K562 (cell line): ENCODE measurements around the gene ADORA2B. TPM values are rescaled to one million over a fixed set of nuclear protein-coding genes. Genes with fewer than 3 reads are reported as not detected.

Experiments used
- ATAC-seq: fragments of 200-7000 bp; cut with Tn5 transposase; 3 replicates; pipeline ENCODE4 v1.9.1; 2020; ENCODE audit warnings: moderate library complexity
- BruUV-seq: library from RNA; stranded (reverse); fragments of 400-500 nt; replicated peaks from 2 replicates; lab custom pipeline; 2021; lab: Mats Ljungman, UMichigan
- CTCF ChIA-PET: fragments of 300-600 bp; formaldehyde crosslinking; extraction: SDS; loops from one replicate; lab custom pipeline; 2021; ENCODE audit warnings: low intra/inter-chr PET ratio; lab: Yijun Ruan, JAX
- POLR2A ChIA-PET: fragments of 300-600, 350-650 bp; sonication (Branson Sonifier 250); formaldehyde crosslinking; extraction: SDS; loops from one replicate; lab custom pipeline; 2021; ENCODE audit warnings: antibody characterized with exemption, inconsistent platforms; lab: Yijun Ruan, JAX
- DNase-seq, 4 experiments: peaks; one replicate each; pipeline versions ENCODE4 v3.0.0 to v3.0.0-alpha.2; 2011 to 2018; ENCODE audit warnings: low spot score in 3 of 4, mixed read lengths in 3 of 4; ENCODE audit errors: extremely low read depth in 1 of 4
- FAIRE-seq: peaks from 2 replicates; lab custom pipeline; 2011; peaks lifted over from hg19 to GRCh38; lab: Jason Lieb, UNC
- H2AFZ ChIP-seq: 2 replicates; pipeline ENCODE4 v1.6.0; 2011; ENCODE audit warnings: low read depth, low read length, control low read depth, inconsistent platforms
- H3K27ac ChIP-seq: fragments of 200-600 bp; 3 replicates; pipeline ENCODE4 v1.8.0; 2011; ENCODE audit warnings: low read depth, mild to moderate bottlenecking, control low read depth, inconsistent platforms, low read length, moderate library complexity, mixed read lengths; ENCODE audit errors: extremely low read depth
- H3K27me3 ChIP-seq, 2 experiments: fragments of 300-600 bp in 1 of 2; 2 replicates in 1 of 2; 3 replicates in 1 of 2; pipeline versions ENCODE4 v1.6.0 to v1.8.0; 2011; ENCODE audit warnings: inconsistent platforms in 2 of 2, low read length in 2 of 2, mild to moderate bottlenecking in 1 of 2, mixed read lengths in 1 of 2, moderate library complexity in 1 of 2; ENCODE audit not compliant: control insufficient read depth in 2 of 2, insufficient read depth in 2 of 2
- H3K36me3 ChIP-seq: fragments of 300-600 bp; 3 replicates; pipeline ENCODE4 v1.8.0; 2011; ENCODE audit warnings: mild to moderate bottlenecking, low read length, inconsistent platforms; ENCODE audit not compliant: control insufficient read depth, insufficient read depth
- H3K4me1 ChIP-seq, 2 experiments: fragments of 200-600 bp in 1 of 2; replicated peaks in 1 of 2; 2 replicates in 1 of 2; 3 replicates in 1 of 2; pipeline versions ENCODE4 v1.5.1 to v1.8.0; 2011; ENCODE audit warnings: inconsistent platforms in 2 of 2, low read length in 2 of 2, mild to moderate bottlenecking in 1 of 2, mixed read lengths in 1 of 2, moderate library complexity in 1 of 2; ENCODE audit not compliant: control insufficient read depth in 2 of 2, insufficient read depth in 2 of 2
- H3K4me2 ChIP-seq: 2 replicates; pipeline ENCODE4 v1.6.1; 2011; ENCODE audit warnings: low read length, control low read depth, inconsistent platforms, mixed read lengths; ENCODE audit not compliant: insufficient read depth
- H3K4me3 ChIP-seq: fragments of 200-600 bp; sonication (generic), shearing (Covaris generic); 2 replicates; pipeline ENCODE4 v1.5.1; 2016; ENCODE audit warnings: control low read depth, inconsistent platforms
- H3K79me2 ChIP-seq: fragments of 200-600 bp; 3 replicates; pipeline ENCODE4 v1.8.0; 2011; ENCODE audit warnings: low read length, inconsistent platforms; ENCODE audit not compliant: control insufficient read depth, insufficient read depth
- H3K9ac ChIP-seq, 2 experiments: 2 replicates each; pipeline versions ENCODE4 v1.6.0 to v1.6.1; 2011; ENCODE audit warnings: low read depth in 2 of 2, low read length in 2 of 2, control low read depth in 1 of 2, inconsistent platforms in 1 of 2, mild to moderate bottlenecking in 1 of 2, mixed read lengths in 1 of 2; ENCODE audit not compliant: insufficient read depth in 1 of 2
- H3K9me1 ChIP-seq: one replicate; pipeline ENCODE4 v1.6.0; 2011; ENCODE audit warnings: inconsistent platforms, mild to moderate bottlenecking, low read length, moderate library complexity; ENCODE audit not compliant: control insufficient read depth, insufficient read depth
- H3K9me3 ChIP-seq: replicated peaks from 2 replicates; pipeline ENCODE4 v1.5.1; 2011; ENCODE audit warnings: low read depth, low read length, inconsistent platforms; ENCODE audit not compliant: control insufficient read depth, insufficient read depth
- H4K20me1 ChIP-seq: replicated peaks from 2 replicates; pipeline ENCODE4 v1.6.1; 2011; ENCODE audit warnings: low read length, inconsistent platforms, mixed read lengths; ENCODE audit not compliant: control insufficient read depth, insufficient read depth
- BHLHE40 ChIP-seq: IDR thresholded peaks from 2 replicates; pipeline ENCODE4 v1.6.1; 2011; ENCODE audit warnings: low read length, improper control_type of control experiment
- CREB3 ChIP-seq: fragments of 450-650 bp; conservative IDR thresholded peaks from 2 replicates; pipeline ENCODE4 v1.6.1; 2016; ENCODE audit warnings: missing genetic modification characterization, low read depth, mild to moderate bottlenecking, missing compliant biosample characterization, moderate library complexity
- E2F5 ChIP-seq: sonication (generic); formaldehyde crosslinking; IDR thresholded peaks from 2 replicates; pipeline ENCODE4 v1.8.0; 2022; ENCODE audit warnings: mild to moderate bottlenecking, missing genetic modification reagents
- EP300 ChIP-seq: IDR thresholded peaks from 2 replicates; pipeline ENCODE4 v1.6.1; 2012; ENCODE audit warnings: low read length, improper control_type of control experiment
- ID3 ChIP-seq, 2 experiments: fragments of 250-450 bp in 1 of 2; fragments of 450-650 bp in 1 of 2; sonication (Bioruptor Pico) in 1 of 2; IDR thresholded peaks; 2 replicates each; pipeline versions ENCODE4 v1.6.1 to v1.8.0; 2016 to 2021; ENCODE audit warnings: mild to moderate bottlenecking in 2 of 2, moderate library complexity in 2 of 2, missing compliant biosample characterization in 1 of 2, missing genetic modification characterization in 1 of 2
- KAT7 ChIP-seq: sonication (generic); formaldehyde crosslinking; IDR thresholded peaks from 2 replicates; pipeline ENCODE4 v1.8.0; 2022; ENCODE audit warnings: missing genetic modification reagents, mild to moderate bottlenecking, borderline replicate concordance
- SAFB2 ChIP-seq: fragments of 200-400 bp; formaldehyde crosslinking; IDR thresholded peaks from 2 replicates; pipeline ENCODE4 v1.6.1; 2018; ENCODE audit warnings: borderline replicate concordance, low read length, low read depth, moderate library complexity; ENCODE audit not compliant: severe bottlenecking
- SREBF1 ChIP-seq: fragments of 150-350 bp; IDR thresholded peaks from 2 replicates; pipeline ENCODE4 v1.6.1; 2014; ENCODE audit warnings: antibody characterized with exemption, low read depth, low read length, borderline replicate concordance
- TCF7 ChIP-seq: sonication (generic); IDR thresholded peaks from 2 replicates; pipeline ENCODE4 v1.6.1; 2016; ENCODE audit warnings: antibody characterized with exemption, borderline replicate concordance
- ZBTB12 ChIP-seq: fragments of 250-450 bp; sonication (Bioruptor Pico); IDR thresholded peaks from 2 replicates; pipeline ENCODE4 v1.4.0; 2020
- ZNF274 ChIP-seq: IDR thresholded peaks from 2 replicates; pipeline ENCODE4 v1.6.1; 2011; ENCODE audit warnings: low read depth, mild to moderate bottlenecking, low read length, moderate library complexity, borderline replicate concordance
- ZNF764 ChIP-seq: fragments of 250-450 bp; sonication (Bioruptor Pico); IDR thresholded peaks from 2 replicates; pipeline ENCODE4 v1.4.0; 2020; ENCODE audit warnings: low read depth, mild to moderate bottlenecking, moderate library complexity
- WGBS: fragments of 100-300 bp; shearing (Covaris generic); methylation state at CpG from one replicate; pipeline ENCODE4 v1.1.6; 2016; ENCODE audit warnings: low coverage, mixed read lengths; ENCODE audit not compliant: insufficient coverage; ENCODE audit errors: missing lambda C conversion rate; 5-methylcytosine and 5-hydroxymethylcytosine counted together
- in situ Hi-C: fragments of 300-500 bp; cut with MboI; formaldehyde crosslinking; loops from 4 replicates; pipeline ENCODE4 v1.15.0; 2018; ENCODE audit warnings: inconsistent platforms, mixed read lengths
- intact Hi-C: fragments of 100-400 bp; cut with micrococcal nuclease; formaldehyde crosslinking; loops from 2 replicates; pipeline ENCODE4 v1.14.2; 2022
- polyA plus RNA-seq, 8 experiments: library from polyadenylated mRNA; depleted of rRNA in 4 of 8; stranded (reverse) in 5 of 8; unstranded in 3 of 8; fragments of >200 nt; fragmentation: Nextera tagmentation in 2 of 8; fragmentation: Illumina TruSeq in 1 of 8; extraction: Ambion mirVana in 2 of 8; extraction: Trizol in 1 of 8; gene quantifications; 2 replicates each; pipeline versions ENCODE4 v1.2.1 to v1.2.3, GENCODE V29; 2011 to 2014; ENCODE audit warnings: inconsistent platforms in 1 of 8, missing spikeins in 1 of 8
- total RNA-seq, 7 experiments: library from RNA; depleted of rRNA in 6 of 7; stranded (reverse); fragments of >200 nt in 6 of 7; fragmentation: Illumina TruSeq in 2 of 7; extraction: Trizol in 2 of 7; gene quantifications; 2 replicates each; pipeline versions ENCODE4 v1.2.1 to v1.2.3, GENCODE V29; 2011 to 2021; ENCODE audit warnings: low replicate concordance in 1 of 7

The ADORA2B gene
- total and polyA plus RNA-seq, 9 of the 15 experiments (the other 6 are each of a cell fraction or from before 2014, with no cell fraction given), result 6.4 to 16.6 (median 10.5) TPM

- H3K9ac ChIP-seq, result peak overlapping the region in 1 of 2 experiments; percentile 13; a peak in 1 of 4 replicates
- no peaks in the 10 kb centered on the region for H3K9me1 ChIP-seq
- no peak overlapping the region for H3K4me3 ChIP-seq
- H3K79me2 ChIP-seq, result peaks cover 36% of the 10 kb centered on the region
- FAIRE-seq, result peak; percentile 86
- DNase-seq, result peak; percentile 49 to 78 (median 54)
- H4K20me1 ChIP-seq, result peaks cover 5% of the 10 kb centered on the region; the same call in 1 of the 2 replicates
- H3K9me3 ChIP-seq, result no peaks in the 10 kb centered on the region
- H3K27ac ChIP-seq, result peak overlapping the region; percentile 37; the same call in 2 of the 3 replicates
- WGBS, result 24% methylated on average over 8 of the region's 14 CpGs
- intact Hi-C loops (no loop called here), in situ Hi-C loops (loop anchor here (25.0 kb wide), 1 partner anchor 694 kb away; the partner anchor contains the start of gene PMP22)
- no peaks in the 10 kb centered on the region for H3K27me3 ChIP-seq
- no TSS peak for BruUV-seq
- ChIA-PET CTCF (no interaction called here), POLR2A (no interaction called here)
- H3K4me2 ChIP-seq, result peak overlapping the region; percentile 54
- H3K4me1 ChIP-seq, result peaks cover 35 to 47% of the 10 kb centered on the region in 2 experiments
- peak overlapping the region; percentile 40; the same call in 1 of the 2 replicates for H2AFZ ChIP-seq
- peak; percentile 43; the same call in 2 of the 3 replicates for ATAC-seq
- peaks cover under 1% of the 10 kb centered on the region; the same call in 2 of the 3 replicates for H3K36me3 ChIP-seq
- TF ChIP-seq BHLHE40 (no peak), ZBTB12 (no peak), SAFB2 (no peak), TCF7 (no peak), ID3 (CRISPR knock-in tag; IDR thresholded peaks at IDR 0.05) (no peak), ID3 (tag; IDR thresholded peaks at IDR 0.05) (no peak), SREBF1 (no peak), ZNF764 (no peak), CREB3 (no peak), EP300 (peak; percentile 65; the same call in 1 of the 2 replicates), E2F5 (CRISPR knock-in tag) (no peak), ZNF274 (no peak), KAT7 (CRISPR knock-in tag) (no peak)
Observed at GRCh38 chr17:15955793-15956541, 11.0 kb downstream of the ADORA2B start.
